Right lobe of liver (tissue), 4 donors: ENCODE data around the gene ATP1B3.

ENCODE experiments used
- CTCF ChIP-seq, 4 donors: fragments of 200-600 bp in 3 of 4; fragments of 450-650 bp in 1 of 4; IDR thresholded peaks; one replicate each; pipeline versions ENCODE4 v1.5.1 to v1.8.0; 2016 to 2022; ENCODE audit warnings: antibody characterized with exemption in 4 of 4, mild to moderate bottlenecking in 2 of 4
- POLR2A ChIP-seq: fragments of 450-650 bp; IDR thresholded peaks from one replicate; pipeline ENCODE4 v1.6.1; 2017; ENCODE audit warnings: antibody characterized with exemption, mild to moderate bottlenecking
- donor health status: DM: no; HTN: no; CAD: no.
- donor health status: DM: no; HTN: no; CAD: no.
- donor health status: DM: no; HTN: yes; CAD: no.

- no peak for TF ChIP-seq CTCF (IDR thresholded peaks at IDR 0.05)
- TF ChIP-seq POLR2A: no peak
Measured at GRCh38 chr3:141933421-141934300, 57.2 kb downstream of the ATP1B3 start.
